Testis (tissue), 5 donors: ENCODE results near the gene SHANK2. TPM values are rescaled to one million over a fixed set of nuclear protein-coding genes. Genes with fewer than 3 reads are reported as not detected.

Experiments
- DNase-seq: peaks from one replicate; pipeline ENCODE4 v3.0.0-alpha.2; 2019
- H3K27ac ChIP-seq, 2 donors: fragments of 200-600 bp; sonication (generic); one replicate each; pipeline ENCODE4 v1.5.1; 2019
- H3K27me3 ChIP-seq: fragments of 200-600 bp; sonication (generic); one replicate; pipeline ENCODE4 v1.5.1; 2019
- H3K36me3 ChIP-seq: fragments of 200-600 bp; sonication (generic); one replicate; pipeline ENCODE4 v1.5.1; 2017; ENCODE audit warnings: low read depth; ENCODE audit errors: missing control alignments
- H3K4me1 ChIP-seq: fragments of 200-600 bp; sonication (generic); one replicate; pipeline ENCODE4 v1.5.1; 2019
- H3K4me3 ChIP-seq, 2 donors: fragments of 200-600 bp; sonication (generic); one replicate each; pipeline ENCODE4 v1.5.1; 2017 to 2019
- H3K9me3 ChIP-seq: fragments of 200-600 bp; sonication (generic); one replicate; pipeline ENCODE4 v1.5.1; 2017
- CTCF ChIP-seq, 3 experiments: fragments of 450-650 bp in 2 of 3; fragments of 200-600 bp in 1 of 3; sonication (generic) in 1 of 3; IDR thresholded peaks; one replicate each; pipeline ENCODE4 v1.5.1; 2016 to 2019; ENCODE audit warnings: antibody characterized with exemption in 3 of 3, mild to moderate bottlenecking in 2 of 3, moderate library complexity in 1 of 3
- POLR2A ChIP-seq: fragments of 450-650 bp; IDR thresholded peaks from one replicate; pipeline ENCODE4 v1.6.1; 2017; ENCODE audit warnings: antibody characterized with exemption, mild to moderate bottlenecking, moderate library complexity
- WGBS, 2 donors: methylation state at CpG; one replicate each; pipeline ENCODE4 v1.1.5; 2018; 5-methylcytosine and 5-hydroxymethylcytosine counted together
- intact Hi-C: fragments of 100-400 bp; cut with DNase I; formaldehyde crosslinking; loops from one replicate; pipeline ENCODE4 v1.15.1; 2023; ENCODE audit warnings: low total_unique reads
- long read RNA-seq, 2 donors: transcript quantifications; one replicate each; lab custom pipeline, GENCODE V29; 2026
- polyA plus RNA-seq: library from polyadenylated mRNA; stranded (reverse); fragments of 350-450 nt; fragmentation: Illumina TruSeq; extraction: RNeasy Lipid Tissue Mini Kit (QIAGEN cat#74804); gene quantifications from one replicate; pipeline ENCODE4 v1.2.3, GENCODE V29; 2014; ENCODE audit warnings: low read depth, low replicate concordance; ENCODE audit not compliant: insufficient read depth
- total RNA-seq, 2 donors: library from RNA; depleted of rRNA; stranded (reverse); fragments of >200 nt; gene quantifications; one replicate each; pipeline ENCODE4 v1.2.3, GENCODE V29; 2016

Gene SHANK2
- total RNA-seq (10 to 100 TPM in 1 of 2 donors, 1 to 10 TPM in 1; 8.0 to 13.9 TPM), polyA plus RNA-seq (4.3 TPM)
- long read RNA-seq, donor 1, full-length matches to known transcripts, result 1 of 1 reads
- long read RNA-seq, donor 1, partial matches to known transcripts, result 0 of 1 reads
- long read RNA-seq, donor 1, other reads (novel, unspliced or antisense), result 0 of 1 reads
- long read RNA-seq, donor 2, full-length matches to known transcripts, result 2 of 2 reads
- long read RNA-seq, donor 2, partial matches to known transcripts, result 0 of 2 reads
- long read RNA-seq, donor 2, other reads (novel, unspliced or antisense), result 0 of 2 reads

DNA sequence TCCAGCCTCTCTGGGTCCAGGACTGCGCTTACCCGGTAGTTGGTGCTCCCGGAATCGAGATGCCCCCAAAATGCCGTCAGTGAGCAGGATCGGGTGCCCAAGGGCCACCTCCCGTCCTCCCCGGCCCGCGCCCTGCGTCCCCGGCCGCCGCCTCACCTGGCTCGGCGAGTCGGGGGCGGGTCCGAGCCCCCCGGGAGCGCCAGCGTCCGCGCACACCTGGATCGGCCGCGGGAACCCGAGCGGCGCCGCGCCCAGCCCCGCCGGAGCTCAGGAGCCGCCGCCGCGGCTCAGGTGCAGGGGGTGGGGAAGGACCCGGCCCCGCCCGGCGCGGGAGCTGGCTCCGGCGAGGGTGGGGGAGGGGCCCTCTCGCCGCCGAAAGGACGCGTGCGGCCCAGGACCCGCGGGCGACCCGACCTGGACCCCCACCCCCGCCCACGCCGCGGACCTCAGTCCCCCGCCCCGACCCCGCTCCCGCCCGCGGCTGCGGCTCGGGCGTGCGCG, at the start of gene SHANK2:
SHANK2 (minus strand) TSS at position 309 of the 501 bp plus-strand sequence. CDS start 105,251 bp downstream, outside the sequence.
- peak within 1 kb of the TSS in 1 of 2 donors; percentile 24 for H3K27ac ChIP-seq
- intact Hi-C loops, result no loop called here
- TF ChIP-seq POLR2A (no peak), CTCF (IDR thresholded peaks at IDR 0.05) (peak in 1 of 3 experiments; percentile 2)
- no peaks in the 10 kb centered on the region for H3K36me3 ChIP-seq
- 3% methylated on average over 14 of the region's 70 CpGs; no CpG with 5 or more reads in 1 of the 2 donors for WGBS, 2 donors
- H3K9me3 ChIP-seq, result no peaks in the 10 kb centered on the region
- H3K4me3 ChIP-seq, result peak within 1 kb of the TSS; percentile 39 to 49
- H3K4me1 ChIP-seq, result peaks cover 3% of the 10 kb centered on the region
- DNase-seq, result no peak
- no peaks in the 10 kb centered on the region for H3K27me3 ChIP-seq

DNA sequence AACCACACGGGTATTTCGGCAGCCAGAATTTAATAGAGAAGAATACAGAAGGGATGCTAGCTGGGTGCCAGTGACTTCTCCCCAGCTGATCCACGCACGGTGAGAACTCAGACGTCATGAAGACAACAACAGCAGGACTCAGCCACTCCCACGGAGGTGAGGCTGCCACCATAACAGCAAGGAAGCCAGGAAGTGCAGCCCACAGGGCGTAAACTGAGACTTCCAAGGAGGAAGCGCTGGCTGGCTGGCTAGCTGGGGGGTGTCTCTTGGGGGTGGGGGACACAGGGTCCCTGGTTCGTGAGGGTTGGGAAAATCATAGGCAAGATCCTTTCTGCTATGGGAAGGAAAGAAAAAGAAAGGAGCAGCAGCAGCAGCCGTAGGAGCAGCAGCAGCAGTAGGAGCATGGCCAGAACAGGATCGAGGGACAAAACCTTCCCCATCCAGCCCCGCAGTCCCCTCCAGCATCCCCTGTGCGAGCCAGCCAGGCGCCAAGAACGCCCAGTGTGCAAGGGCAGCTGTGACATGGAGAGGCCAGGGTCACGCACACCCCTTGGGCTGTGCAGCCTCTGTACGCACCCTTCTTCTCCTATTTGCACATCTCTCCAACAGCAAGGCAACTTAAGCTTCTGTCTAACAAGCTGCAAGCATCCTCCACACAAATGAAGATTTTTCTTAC, 49.6 kb upstream of the SHANK2 start:
- Histone ChIP-seq H3K36me3 (no peaks in the 10 kb centered on the region), H3K4me1 (no peaks in the 10 kb centered on the region), H3K27ac (no peak overlapping the region), H3K4me3 (no peak overlapping the region), H3K27me3 (no peaks in the 10 kb centered on the region), H3K9me3 (no peaks in the 10 kb centered on the region)
- no peak for DNase-seq
- WGBS, 2 donors, result 39 to 49% methylated on average over 16 to 17 of the region's 17 CpGs
- no peak for TF ChIP-seq CTCF (IDR thresholded peaks at IDR 0.05)
- TF ChIP-seq POLR2A, result no peak
- intact Hi-C loops, result no loop called here

DNA sequence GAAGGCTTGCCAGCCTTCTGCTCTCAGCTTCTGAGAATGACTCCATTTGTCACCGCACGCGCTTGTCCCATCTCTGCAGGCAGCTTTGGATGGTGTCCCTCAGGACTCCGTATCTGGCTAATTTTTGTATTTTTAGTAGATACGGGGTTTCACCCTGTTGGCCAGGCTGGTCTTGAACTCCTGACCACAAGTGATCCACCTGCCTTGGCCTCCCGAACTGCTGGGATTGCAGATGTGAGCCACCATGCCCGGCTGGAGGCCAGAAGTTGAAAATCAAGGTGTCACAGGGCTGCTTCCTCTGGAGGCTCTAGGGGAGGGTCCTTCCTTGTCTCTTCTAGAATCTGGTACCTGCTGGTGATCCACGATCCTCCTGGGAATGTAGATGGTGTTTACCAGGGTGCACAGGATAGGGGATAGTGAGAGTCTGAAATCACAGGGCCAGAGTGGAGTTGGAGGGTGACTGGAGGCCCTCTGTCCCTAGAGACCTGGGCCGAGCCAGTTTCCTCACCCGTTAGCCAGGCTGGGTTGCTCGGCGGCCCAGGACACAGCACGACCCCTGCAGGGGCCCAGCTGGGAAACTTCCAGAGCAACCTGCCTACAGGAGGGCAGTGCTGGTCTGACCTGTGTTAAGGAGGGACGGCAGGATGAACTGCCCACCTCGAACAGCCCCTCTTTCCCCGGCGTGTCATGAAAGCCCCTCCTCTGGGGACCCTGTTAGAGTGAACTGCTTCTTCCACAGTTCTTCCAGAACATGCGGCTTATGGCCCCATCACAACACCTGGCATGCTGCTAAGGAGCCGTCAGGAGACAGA, 48.9 kb upstream of the SHANK2 start:
- Histone ChIP-seq H3K27me3 (no peaks in the 10 kb centered on the region), H3K9me3 (no peaks in the 10 kb centered on the region), H3K36me3 (no peaks in the 10 kb centered on the region), H3K27ac (no peak overlapping the region), H3K4me3 (no peak overlapping the region), H3K4me1 (no peaks in the 10 kb centered on the region)
- DNase-seq, result no peak
- intact Hi-C loops, result no loop called here
- TF ChIP-seq POLR2A, result no peak
- no peak for TF ChIP-seq CTCF (IDR thresholded peaks at IDR 0.05)
- 86 to 89% methylated on average over 12 to 19 of the region's 19 CpGs for WGBS, 2 donors

- no peaks in the 10 kb centered on the region for H3K36me3 ChIP-seq
- H3K27ac ChIP-seq, result no peak overlapping the region
- intact Hi-C loops, result no loop called here
- WGBS, 2 donors, result 56 to 71% methylated on average over 8 of the region's 8 CpGs
- no peaks in the 10 kb centered on the region for H3K9me3 ChIP-seq
- TF ChIP-seq POLR2A (no peak), CTCF (IDR thresholded peaks at IDR 0.05) (no peak)
- no peaks in the 10 kb centered on the region for H3K4me1 ChIP-seq
- no peak overlapping the region for H3K4me3 ChIP-seq
- no peak for DNase-seq
- no peaks in the 10 kb centered on the region for H3K27me3 ChIP-seq
These were observed 47.8 kb upstream of the SHANK2 start for GRCh38 chr11:71300187-71300586.
